HL-60 (cell line): ENCODE data around the gene NT5DC3.

Experiments used
- CTCF ChIP-seq: IDR thresholded peaks from one replicate; pipeline ENCODE4 v1.5.1; 2011; ENCODE audit warnings: low read length, control low read depth, inconsistent platforms; ENCODE audit not compliant: insufficient read depth
- GABPA ChIP-seq: IDR thresholded peaks from 2 replicates; pipeline ENCODE4 v1.6.1; 2012; ENCODE audit warnings: low read depth
- POLR2AphosphoS5 ChIP-seq: IDR thresholded peaks from 2 replicates; pipeline ENCODE4 v1.6.1; 2012; ENCODE audit warnings: low read depth

GRCh38 chr12:103817791-103818190, 23.2 kb downstream of the NT5DC3 start:
- TF ChIP-seq CTCF, result no peak
- no peak for TF ChIP-seq GABPA
- no peak for TF ChIP-seq POLR2AphosphoS5
